HEK293T (cell line): ENCODE results near the gene CAPS.
"Not testable (repeated sequence)": the region's sequence is repeated elsewhere in the genome, so short reads cannot be mapped to it uniquely, and the experiment has no call there.

Source experiments
- BHLHE40 ChIP-seq: fragments of 450-650 bp; IDR thresholded peaks from 2 replicates; pipeline ENCODE4 v1.6.1; 2016; ENCODE audit warnings: mild to moderate bottlenecking, moderate library complexity, borderline replicate concordance
- CTBP1 ChIP-seq: fragments of 450-650 bp; IDR thresholded peaks from 2 replicates; pipeline ENCODE4 v1.6.1; 2016; ENCODE audit warnings: borderline replicate concordance
- ELF4 ChIP-seq: fragments of 450-650 bp; IDR thresholded peaks from 2 replicates; pipeline ENCODE4 v1.6.1; 2017; ENCODE audit warnings: antibody characterized with exemption
- FOXA1 ChIP-seq: fragments of 450-650 bp; IDR thresholded peaks from 2 replicates; pipeline ENCODE4 v1.6.1; 2016; ENCODE audit warnings: mild to moderate bottlenecking
- HDGF ChIP-seq: fragments of 450-650 bp; IDR thresholded peaks from 2 replicates; pipeline ENCODE4 v1.6.1; 2017; ENCODE audit warnings: antibody characterized with exemption, borderline replicate concordance
- LEF1 ChIP-seq: fragments of 450-650 bp; IDR thresholded peaks from 2 replicates; pipeline ENCODE4 v1.6.1; 2017; ENCODE audit warnings: mild to moderate bottlenecking, borderline replicate concordance
- PKNOX1 ChIP-seq: fragments of 450-650 bp; IDR thresholded peaks from 2 replicates; pipeline ENCODE4 v1.6.1; 2016
- SUZ12 ChIP-seq: fragments of 450-650 bp; IDR thresholded peaks from 2 replicates; pipeline ENCODE4 v1.6.1; 2016; ENCODE audit warnings: mild to moderate bottlenecking

GRCh38 chr19:5874496-5874895 is 39.6 kb upstream of the CAPS start:
- TF ChIP-seq ELF4, FOXA1, BHLHE40, LEF1, PKNOX1, HDGF, SUZ12, CTBP1: not testable (repeated sequence)
